T-helper 2 cell treated with Interferon-gamma antibody and Interleukin-4, amounts not matched to agents 100 ng/mL and 5 ng/mL, for 36 hours (primary cell): ENCODE data around the gene TMEM181. TPM values are rescaled to one million over a fixed set of nuclear protein-coding genes. Genes with fewer than 3 reads are reported as not detected.
"Not testable (repeated sequence)": the region's sequence is repeated elsewhere in the genome, so short reads cannot be mapped to it uniquely, and the experiment has no call there.

Experiments used
- intact Hi-C: fragments of 100-400 bp; cut with micrococcal nuclease; formaldehyde crosslinking; loops from one replicate; pipeline ENCODE4 v1.15.1; 2023
- total RNA-seq: library from RNA; stranded (reverse); gene quantifications from 2 replicates; pipeline ENCODE4 v1.2.3, GENCODE V29; 2022

Gene TMEM181
- total RNA-seq, 1 donor from 2014 or later: 20.2 TPM

DNA sequence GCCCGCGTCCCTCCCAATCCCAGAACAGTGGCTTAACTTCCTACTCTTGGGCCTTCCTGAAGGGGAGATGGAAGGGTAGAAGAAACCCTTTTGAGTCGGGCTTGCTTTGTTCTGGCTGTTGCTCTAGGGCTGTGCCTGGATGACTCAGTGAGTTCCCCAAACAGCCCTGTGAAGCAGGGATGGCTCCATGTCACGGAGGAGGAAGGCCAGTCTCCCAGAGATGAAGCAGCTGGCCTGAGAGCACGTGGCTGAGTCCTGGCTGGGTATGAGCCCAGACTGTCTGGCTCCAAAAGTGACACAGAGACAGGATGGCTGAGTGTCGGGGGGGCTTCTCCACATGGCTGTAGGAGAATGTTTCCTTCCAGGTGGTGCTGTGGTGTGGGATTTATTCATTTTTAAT lies 94.6 kb downstream of the TMEM181 start:
- intact Hi-C loops: loop anchor here (5.0 kb wide), 2 partner anchors 892 to 1133 kb away; partner anchors contain the start of gene TCP1

DNA sequence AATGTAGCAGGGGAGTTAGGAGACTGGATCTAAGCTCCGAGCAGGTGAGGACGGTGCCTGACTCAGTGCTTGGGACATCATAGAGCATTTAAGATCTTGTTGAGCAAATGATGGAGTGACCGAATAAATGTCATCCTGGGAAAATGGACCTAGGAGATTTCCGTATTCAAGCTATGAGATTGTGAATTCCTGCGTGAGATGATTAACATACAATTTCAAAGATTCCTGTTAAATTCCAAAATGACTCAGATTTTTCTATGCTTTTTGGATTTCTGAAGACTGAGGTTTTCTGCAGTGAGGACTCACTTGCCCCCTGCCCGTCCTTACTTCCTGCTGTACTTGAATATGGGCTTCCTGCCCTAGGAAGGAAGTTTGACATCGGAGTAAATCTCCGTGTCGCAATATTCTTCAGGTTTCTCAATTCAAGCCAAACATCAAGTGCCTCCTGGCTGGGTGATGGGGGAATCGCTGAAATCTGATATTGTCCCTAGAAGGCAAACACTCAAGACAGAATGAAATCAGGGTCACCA lies 95.1 kb downstream of the TMEM181 start:
- intact Hi-C loops: loop anchor here (5.0 kb wide), 2 partner anchors 893 to 1132 kb away; partner anchors contain the start of gene TCP1

DNA sequence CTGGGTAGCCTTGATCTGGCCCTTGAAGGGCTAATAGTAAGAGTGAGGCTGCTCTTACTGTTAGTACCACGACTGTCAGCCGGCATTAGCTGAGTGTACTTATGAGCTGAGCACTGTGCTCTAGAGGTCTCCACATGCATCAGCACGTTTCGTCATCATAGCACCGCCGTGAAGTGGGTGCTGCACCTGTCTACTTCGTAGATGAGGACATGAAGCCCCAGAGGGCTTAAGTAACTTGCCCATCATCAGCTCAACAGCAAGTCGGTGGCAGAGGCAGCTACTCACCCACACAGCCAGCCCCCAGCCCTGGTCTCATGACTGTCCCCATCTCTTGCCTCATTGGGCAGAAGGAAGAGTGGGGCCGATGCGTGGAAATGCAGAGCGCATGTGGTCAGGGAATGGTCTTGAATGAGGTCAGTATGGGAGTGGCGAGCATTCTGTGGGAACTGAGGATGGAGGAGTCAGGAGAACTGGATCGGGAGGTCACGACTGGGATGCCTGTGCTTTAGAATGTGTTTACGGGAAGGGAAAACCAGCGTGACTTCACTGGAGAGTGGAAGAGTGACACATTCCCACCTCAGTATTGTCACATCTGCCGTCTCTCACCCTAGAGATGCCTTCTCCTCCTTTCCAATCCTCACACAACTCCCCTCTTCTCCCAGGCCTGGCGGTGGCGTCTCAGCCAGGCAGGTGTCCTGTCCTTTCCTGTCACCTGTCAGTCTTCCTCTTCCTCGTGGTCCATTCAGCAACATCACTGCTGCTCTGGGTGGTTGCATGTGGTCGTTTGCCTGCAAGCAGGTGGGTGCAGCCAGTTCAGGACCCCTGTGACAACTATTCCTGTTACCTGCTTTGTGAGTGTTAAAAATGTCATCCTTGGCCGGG lies 95.9 kb downstream of the TMEM181 start:
- intact Hi-C loops: no loop called here

DNA sequence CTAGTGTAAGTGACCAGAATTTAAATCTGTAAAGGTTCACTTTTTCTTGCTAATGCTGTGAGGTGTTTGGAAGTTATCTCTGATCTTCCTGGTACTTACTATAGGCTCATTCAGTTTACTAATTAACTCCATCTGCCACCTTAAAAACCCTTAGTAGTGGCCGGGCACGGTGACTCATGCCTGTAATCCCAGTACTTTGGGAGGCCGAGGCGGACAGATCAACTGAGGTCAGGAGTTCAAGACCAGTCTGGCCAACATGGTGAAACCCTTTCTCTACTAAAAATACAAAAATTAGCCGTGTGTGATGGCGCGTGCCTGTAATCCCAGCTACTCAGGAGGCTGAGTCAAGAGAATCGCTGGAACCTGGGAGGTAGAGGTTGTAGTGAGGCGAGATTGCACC lies 97.1 kb downstream of the TMEM181 start:
- intact Hi-C loops: not testable (repeated sequence)

DNA sequence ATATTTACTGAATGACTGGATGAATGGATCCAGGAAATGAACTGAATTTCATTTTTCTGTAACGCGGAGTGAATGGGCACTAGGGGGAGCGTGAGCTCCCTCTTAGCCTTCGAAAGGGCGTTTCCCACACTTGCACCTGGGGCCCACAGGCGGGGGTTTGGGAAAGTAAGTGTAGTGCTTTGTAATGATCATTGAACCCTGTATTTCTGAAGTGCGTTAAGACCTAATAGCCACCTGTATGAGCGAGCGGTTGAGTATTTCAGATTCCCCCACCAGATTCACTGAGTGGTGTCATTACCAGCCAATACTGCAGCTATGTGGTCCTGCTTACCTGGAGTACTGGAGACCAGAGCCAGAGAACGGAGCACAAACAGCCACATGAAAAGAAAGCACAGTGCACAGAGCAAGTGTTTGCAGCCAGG lies 100.5 kb downstream of the TMEM181 start:
- intact Hi-C loops: loop anchor here (1.0 kb wide), 2 partner anchors 27 to 31 kb away; no protein-coding TSS in a partner anchor

DNA sequence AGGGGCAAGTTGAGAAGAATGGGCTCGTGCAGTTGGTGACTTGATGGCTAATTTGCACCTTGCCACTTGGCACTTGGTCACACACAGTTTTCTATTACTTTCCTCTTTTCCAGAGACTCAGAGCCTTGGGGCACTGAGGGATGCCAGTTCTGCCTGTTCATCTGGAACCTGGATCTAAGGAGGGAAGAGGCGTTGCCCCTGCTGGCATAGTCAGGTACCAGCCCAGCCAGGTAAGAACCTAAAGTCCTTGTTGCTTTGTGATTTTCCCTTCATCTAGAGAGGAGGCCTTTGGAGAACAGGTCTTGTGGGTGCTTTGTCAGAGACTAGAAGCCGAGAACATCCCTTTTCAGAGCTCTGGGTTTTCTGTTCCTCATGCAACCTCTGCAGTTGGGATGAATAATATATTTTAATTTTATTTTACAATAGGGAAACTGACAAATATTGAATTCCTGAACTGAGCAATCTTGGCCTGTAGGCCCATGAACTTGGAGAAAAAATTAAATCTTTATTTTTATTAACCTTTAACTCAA lies 101.3 kb downstream of the TMEM181 start:
- intact Hi-C loops: no loop called here

DNA sequence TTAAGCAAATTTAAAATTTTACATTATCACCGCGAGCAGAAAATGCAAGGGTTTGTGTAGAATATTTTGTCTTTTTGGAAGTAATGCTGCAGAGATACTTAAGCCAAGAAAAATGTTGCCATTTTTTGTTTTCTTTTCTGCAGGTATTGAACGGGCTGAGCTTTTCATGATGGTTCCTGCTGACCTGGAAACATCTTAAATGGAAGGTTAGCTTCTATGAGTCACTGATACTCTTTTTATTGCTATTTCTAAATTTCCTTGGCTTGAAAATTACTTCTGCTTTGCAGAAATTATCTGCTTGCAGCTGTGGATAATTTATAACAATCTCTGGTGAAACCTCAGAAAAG lies 102.7 kb downstream of the TMEM181 start:
- intact Hi-C loops: no loop called here

DNA sequence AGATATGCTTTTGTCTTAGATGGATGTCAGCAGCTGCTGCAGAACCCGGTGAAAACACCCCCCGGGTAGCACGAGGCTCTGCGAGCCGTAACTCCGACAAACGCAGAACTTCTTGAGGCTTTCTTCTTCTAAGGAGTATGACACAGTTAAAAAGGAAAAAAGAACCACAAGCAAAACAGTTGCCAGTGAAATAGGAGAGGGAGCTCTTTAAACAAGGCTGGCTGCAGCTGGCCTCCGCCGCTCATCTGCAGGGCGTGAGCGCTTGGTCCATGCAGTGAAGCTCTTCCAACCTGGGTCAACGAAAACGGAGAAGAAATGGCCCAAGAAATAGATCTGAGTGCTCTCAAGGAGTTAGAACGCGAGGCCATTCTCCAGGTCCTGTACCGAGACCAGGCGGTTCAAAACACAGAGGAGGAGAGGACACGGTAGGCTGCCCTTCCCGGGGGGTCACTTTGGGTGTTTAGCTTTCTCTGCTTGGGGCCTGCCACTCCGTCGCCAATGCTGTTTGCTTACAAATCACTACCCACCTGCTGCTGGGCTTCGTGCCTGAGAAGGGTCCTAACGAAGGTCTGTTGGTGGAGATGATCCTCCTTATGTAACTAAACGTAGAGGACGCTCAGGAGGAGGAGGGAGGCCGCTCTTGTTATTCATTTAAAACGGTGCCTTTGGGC lies 103.2 kb downstream of the TMEM181 start:
- intact Hi-C loops: no loop called here

DNA sequence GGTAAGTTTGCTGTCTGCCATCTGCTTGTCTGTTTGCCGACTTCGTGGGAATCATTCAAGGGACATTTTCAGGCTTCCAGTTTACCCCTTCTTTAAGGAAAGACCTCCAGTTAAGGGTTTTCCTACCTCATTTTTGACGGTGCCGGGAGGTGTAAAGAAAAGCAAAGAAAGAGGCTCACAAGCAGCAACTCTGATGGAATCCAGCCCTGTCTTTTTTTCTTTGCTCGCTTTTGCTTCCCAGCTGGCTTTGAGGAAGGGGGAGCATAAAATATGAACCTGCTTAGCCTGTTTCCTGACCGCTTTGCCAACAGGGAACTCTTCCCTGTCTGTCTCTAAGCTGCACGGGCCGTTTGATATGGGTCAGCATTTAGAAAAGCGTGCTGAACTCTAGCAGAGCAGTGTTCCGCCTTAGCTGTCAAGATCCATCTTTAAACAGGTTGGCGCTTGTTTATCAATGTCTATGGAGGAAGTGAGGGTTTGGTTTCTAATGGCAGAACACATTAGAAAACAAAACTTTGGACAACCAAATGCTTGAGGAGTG lies 103.8 kb downstream of the TMEM181 start:
- intact Hi-C loops: no loop called here

DNA sequence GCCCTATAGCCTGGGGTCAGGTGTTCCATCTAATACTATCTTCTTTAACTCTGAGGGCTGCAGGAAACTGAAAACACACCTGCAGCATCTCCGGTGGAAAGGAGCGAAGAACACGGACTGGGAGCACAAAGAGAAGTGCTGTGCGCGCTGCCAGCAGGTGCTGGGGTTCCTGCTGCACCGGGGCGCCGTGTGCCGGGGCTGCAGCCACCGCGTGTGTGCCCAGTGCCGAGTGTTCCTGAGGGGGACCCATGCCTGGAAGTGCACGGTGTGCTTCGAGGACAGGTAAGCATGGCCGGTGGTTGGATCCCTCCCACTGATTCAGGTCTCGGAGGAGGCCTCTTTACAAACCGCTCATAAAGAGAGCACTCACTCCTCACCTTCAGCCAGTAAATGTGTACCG lies 105.4 kb downstream of the TMEM181 start:
- intact Hi-C loops: no loop called here

DNA sequence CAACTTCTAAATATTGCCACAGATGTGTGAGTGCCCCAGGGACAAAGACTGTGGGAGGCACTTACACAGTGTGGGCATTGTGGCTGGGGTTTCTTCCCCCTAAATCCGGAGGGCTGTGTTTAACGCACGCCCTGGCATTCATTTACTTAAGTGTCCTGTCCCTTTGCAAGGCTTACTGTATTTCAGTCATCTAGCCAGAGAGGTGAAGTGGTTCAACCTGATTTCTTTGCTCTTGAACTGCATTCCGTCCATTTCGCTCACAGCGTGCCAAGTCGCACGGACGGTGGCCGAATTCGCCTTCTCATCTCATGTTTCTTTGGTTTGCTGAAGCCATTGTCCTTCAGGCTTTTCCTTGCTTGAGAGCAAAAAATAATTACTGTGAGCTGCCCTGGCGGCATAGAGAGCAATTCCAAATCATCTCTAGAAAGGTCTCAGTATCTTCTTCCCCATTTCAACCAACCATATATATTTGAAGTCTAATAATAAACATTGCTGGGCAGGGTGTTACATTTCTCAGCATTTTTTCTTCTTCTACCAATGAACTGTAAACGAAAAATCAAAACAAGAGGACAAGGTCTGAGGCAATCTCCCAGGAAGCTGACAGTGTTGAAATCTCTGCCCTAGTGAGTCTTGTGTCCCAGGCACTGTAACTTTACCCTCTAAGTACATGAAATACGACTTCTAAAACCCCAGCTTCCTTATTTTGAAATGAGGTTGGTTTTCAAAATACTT lies 106.9 kb downstream of the TMEM181 start:
- intact Hi-C loops: no loop called here

DNA sequence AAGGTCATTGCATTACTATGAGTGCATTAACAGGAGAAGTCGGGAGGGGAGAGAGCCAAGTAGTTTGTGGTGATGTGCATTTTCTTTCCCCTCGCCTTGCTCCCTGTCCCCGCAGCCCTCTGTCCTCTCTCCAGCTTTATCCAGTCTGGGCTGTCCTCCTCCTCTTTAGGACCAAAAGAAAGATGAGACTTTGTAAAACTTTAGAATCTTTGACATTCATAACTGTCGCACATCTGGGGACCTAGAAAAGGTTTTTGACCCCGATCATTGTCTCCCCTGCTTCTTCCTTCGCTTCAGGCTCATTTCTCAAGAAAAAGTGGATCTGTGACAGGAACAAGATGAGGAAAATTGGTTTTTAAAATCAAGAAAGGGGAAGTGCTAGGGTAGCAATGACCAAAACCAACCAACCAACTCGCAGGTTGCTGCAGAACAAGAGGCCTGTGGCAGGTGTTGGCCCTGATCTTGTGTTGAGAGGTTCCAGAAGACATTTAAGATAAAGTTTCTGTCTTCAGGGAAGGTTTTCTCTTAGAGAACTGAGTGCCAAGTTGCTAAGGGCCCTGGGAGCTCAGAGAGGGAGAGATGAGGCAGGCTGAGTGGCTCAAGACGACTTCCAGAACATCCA lies 107.6 kb downstream of the TMEM181 start:
- intact Hi-C loops: no loop called here

DNA sequence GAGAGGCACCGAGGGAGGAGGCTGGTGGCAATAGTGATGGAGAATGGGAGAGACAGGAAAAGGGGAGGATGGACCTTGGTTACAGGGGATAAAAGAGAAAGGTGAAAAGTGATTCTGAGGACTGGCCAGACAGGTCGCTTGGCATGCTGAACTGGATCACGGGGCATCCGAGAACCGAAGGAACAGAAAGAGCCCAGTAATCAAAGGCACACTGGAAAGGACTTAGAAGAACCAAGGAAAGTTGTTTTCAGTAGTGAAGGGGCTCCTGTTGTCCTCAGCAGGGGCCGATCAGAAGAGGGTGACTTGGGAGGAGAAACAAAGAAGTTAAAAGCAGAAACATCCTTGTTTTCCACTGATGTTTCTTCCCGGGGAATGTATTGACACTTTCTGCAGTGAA lies 108.8 kb downstream of the TMEM181 start:
- intact Hi-C loops: no loop called here

DNA sequence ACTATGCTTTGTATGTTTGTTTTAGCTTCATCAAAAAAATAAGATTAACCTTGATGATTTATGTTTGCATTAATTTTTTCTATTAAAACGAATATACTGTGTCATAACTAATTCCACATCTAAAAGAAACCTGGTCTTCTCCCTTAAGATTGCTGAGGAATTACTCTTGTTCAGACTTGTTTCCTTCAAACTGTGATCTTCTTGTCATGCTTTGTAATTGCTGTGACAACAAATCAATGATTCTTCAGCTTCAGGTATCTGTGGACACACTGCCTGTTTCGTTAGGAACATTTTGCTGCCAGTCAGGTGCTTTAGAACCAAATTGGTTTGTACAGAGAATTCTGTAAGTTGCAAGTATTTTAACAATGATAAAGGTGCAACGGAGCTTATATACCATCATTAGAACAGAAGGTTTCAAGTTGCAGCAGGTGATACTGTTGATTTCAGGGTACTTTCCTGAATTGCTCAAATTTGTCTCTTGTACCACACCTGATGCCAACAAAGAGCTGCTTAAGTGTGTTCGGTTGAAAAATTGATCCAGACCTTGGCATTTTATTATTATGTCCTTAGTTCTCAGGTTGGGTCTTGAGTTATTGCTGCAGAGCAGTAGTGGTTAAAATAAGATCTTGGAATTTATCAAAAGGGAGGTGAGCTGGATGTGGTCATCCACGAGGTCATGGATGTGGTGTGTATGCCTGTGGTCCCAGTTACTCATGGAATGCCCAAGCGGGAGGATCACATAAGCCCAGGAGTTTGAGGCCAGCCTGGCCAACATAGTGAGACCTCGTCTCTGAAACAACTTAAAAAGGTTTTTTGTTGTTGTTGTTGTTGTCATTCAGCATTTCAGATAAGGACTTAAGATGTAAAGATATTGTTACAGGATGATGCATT lies 109.5 kb downstream of the TMEM181 start:
- intact Hi-C loops: no loop called here

DNA sequence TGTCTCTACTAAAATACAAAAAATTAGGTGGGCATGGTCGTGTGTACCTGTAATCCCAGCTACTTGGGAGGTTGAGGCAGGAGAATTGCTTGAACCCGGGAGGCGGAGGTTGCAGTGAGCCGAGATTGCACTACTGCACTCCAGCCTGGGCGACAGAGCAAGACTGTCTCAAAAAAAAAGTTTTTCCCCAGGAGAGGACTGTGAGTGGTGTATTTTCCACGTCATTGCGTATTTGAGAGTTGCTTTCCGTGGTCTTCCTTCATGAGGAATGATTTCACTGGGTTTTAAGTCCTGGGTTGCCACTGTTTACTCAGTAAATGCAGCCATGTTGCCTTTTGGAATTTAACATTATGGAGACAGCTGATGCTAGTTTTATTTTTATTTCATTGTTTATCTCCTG lies 112.2 kb downstream of the TMEM181 start:
- intact Hi-C loops: not testable (repeated sequence)

DNA sequence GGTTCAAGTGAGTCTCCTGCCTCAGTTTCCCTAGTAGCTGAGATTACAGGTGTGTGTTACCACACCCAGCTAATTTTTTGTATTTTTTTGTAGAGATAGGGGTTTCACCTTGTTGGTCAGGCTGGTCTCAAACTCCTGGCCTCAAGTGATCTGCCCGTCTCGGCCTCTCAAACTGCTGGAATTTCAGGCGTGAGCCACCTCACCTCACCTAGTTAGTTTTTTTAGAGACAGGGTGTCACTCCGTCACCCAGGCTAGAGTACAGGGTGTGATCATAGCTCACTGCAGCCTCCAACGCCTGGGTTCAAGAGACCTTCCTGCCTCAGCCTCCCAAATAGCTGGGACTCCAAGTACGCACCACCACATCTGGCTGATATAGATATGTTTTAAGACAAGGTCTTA lies 112.8 kb downstream of the TMEM181 start:
- intact Hi-C loops: no loop called here

DNA sequence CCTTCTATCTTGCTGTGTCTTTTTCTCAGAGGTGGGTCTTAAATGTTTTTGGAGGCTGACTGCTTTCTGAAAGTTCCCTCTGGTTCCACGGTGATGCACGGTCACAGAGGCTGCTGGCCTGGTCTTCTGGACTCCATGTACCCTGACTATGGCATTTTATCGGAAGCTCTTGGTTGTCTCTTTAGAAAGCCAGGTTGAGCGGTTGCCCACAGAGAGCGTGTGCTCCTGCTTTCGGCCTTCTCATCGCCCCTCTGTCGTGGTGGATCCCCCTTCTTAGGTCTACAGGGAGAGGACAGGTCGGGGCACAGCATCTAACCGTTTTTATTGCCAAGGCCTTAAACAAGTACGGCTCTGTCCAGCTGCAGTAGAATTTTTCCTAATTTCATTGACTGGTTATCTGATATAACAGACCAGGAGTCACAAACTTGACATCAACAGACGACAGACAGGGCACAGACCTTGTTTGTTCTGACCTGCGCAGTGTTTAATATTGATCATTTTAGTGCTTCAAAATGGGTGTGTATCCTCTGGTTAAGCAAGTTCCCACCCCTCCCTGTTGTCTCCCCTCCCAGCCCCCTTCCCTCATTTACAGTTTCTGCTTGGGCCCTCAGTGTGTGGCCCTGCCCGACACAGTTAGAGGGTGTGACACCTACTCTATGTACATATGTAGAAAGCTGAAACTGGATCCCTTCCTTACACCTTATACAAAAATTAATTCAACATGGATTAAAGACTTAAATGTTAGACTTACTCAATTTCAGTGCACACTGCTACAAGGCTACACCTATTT lies 114.6 kb downstream of the TMEM181 start:
- intact Hi-C loops: no loop called here

DNA sequence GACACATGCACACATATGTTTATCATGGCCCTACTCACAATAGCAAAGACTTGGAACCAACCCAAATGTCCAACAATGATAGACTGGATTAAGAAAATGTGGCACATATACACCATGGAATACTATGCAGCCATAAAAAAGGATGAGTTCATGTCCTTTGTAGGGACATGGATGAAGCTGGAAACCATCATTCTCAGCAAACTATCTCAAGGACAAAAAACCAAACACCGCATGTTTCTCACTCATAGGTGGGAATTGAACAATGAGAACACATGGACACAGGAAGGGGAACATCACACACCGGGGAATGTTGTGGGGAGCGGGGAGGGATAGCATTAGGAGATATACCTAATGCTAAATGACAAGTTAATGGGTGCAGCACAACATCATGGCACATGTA lies 117.2 kb downstream of the TMEM181 start:
- intact Hi-C loops: not testable (repeated sequence)
